WTC11 (cell line): ENCODE measurements around the gene TBCB. TPM values are rescaled to one million over a fixed set of nuclear protein-coding genes. Genes with fewer than 3 reads are reported as not detected.
A peak's percentile ranks its signal among the peaks of the same experiment; 100 is the strongest.

ENCODE experiments used
- ATAC-seq: fragments of 200-7000 bp; cut with Tn5 transposase; 2 replicates; pipeline ENCODE4 v1.10.0; 2021; ENCODE audit warnings: mild to moderate bottlenecking, moderate library complexity
- CTCF ChIA-PET: fragments of 300-600 bp; sonication (Branson Sonifier 250); formaldehyde crosslinking; loops from one replicate; lab custom pipeline; 2021; ENCODE audit warnings: antibody characterized with exemption; lab: Charles Lee
- POLR2A ChIA-PET: fragments of 350-600 bp; sonication (Branson Sonifier 250); formaldehyde crosslinking; loops from one replicate; lab custom pipeline; 2021; ENCODE audit warnings: antibody characterized with exemption; lab: Charles Lee
- DNase-seq: peaks from one replicate; pipeline ENCODE4 v3.0.0; 2021; ENCODE audit warnings: low spot score
- H3K27ac Mint-ChIP-seq: 2 replicates; pipeline ENCODE4 v1.8.0; 2021; ENCODE audit warnings: mixed read lengths
- H3K27me3 Mint-ChIP-seq: 2 replicates; pipeline ENCODE4 v1.8.0; 2021; ENCODE audit warnings: low read depth, mild to moderate bottlenecking, moderate library complexity, mixed read lengths
- H3K36me3 Mint-ChIP-seq: 2 replicates; pipeline ENCODE4 v1.8.0; 2021; ENCODE audit warnings: mixed read lengths
- H3K4me1 Mint-ChIP-seq: 2 replicates; pipeline ENCODE4 v1.8.0; 2022; ENCODE audit warnings: mixed read lengths
- H3K4me3 Mint-ChIP-seq: 2 replicates; pipeline ENCODE4 v1.8.0; 2021; ENCODE audit warnings: mild to moderate bottlenecking, moderate library complexity, mixed read lengths
- H3K9me3 Mint-ChIP-seq: 2 replicates; pipeline ENCODE4 v1.8.0; 2021; ENCODE audit warnings: mixed read lengths
- EMX1 ChIP-seq: fragments of 250-450 bp; sonication (Bioruptor Pico); IDR thresholded peaks from 2 replicates; pipeline ENCODE4 v1.8.0; 2021; ENCODE audit warnings: mild to moderate bottlenecking
- ETV6 ChIP-seq: sonication (generic); formaldehyde crosslinking; IDR thresholded peaks from 2 replicates; pipeline ENCODE4 v1.8.1; 2022; ENCODE audit warnings: mild to moderate bottlenecking, missing genetic modification reagents
- FOXP1 ChIP-seq: sonication (generic); formaldehyde crosslinking; IDR thresholded peaks from 2 replicates; pipeline ENCODE4 v1.8.0; 2022; ENCODE audit warnings: missing genetic modification reagents, mild to moderate bottlenecking, moderate library complexity, borderline replicate concordance
- GTF2I ChIP-seq: fragments of 250-450 bp; sonication (Bioruptor Pico); conservative IDR thresholded peaks from 2 replicates; pipeline ENCODE4 v1.4.0; 2021; ENCODE audit warnings: mild to moderate bottlenecking
- IRF2 ChIP-seq: sonication (generic); formaldehyde crosslinking; IDR thresholded peaks from 2 replicates; pipeline ENCODE4 v1.8.0; 2022; ENCODE audit warnings: low read depth, missing genetic modification reagents, borderline replicate concordance
- MLX ChIP-seq: sonication (generic); formaldehyde crosslinking; IDR thresholded peaks from 2 replicates; pipeline ENCODE4 v1.8.1; 2023; ENCODE audit warnings: mild to moderate bottlenecking, missing genetic modification reagents, moderate library complexity
- NFATC4 ChIP-seq: fragments of 250-450 bp; sonication (Bioruptor Pico); IDR thresholded peaks from 2 replicates; pipeline ENCODE4 v1.9.0; 2021; ENCODE audit warnings: mild to moderate bottlenecking
- NR2C2 ChIP-seq: sonication (generic); formaldehyde crosslinking; IDR thresholded peaks from 2 replicates; pipeline ENCODE4 v1.8.0; 2022; ENCODE audit warnings: mild to moderate bottlenecking, missing genetic modification reagents
- PRDM15 ChIP-seq: sonication (generic); formaldehyde crosslinking; IDR thresholded peaks from 2 replicates; pipeline ENCODE4 v1.8.0; 2022; ENCODE audit warnings: missing genetic modification reagents
- RORB ChIP-seq: fragments of 250-450 bp; sonication (Bioruptor Pico); IDR thresholded peaks from 2 replicates; pipeline ENCODE4 v1.9.0; 2021; ENCODE audit warnings: mild to moderate bottlenecking
- STAT6 ChIP-seq: sonication (generic); formaldehyde crosslinking; conservative IDR thresholded peaks from 2 replicates; pipeline ENCODE4 v1.8.1; 2023; ENCODE audit warnings: mild to moderate bottlenecking, low read depth, missing genetic modification reagents, moderate library complexity
- ZMAT4 ChIP-seq: fragments of 250-450 bp; sonication (Bioruptor Pico); IDR thresholded peaks from 2 replicates; pipeline ENCODE4 v1.9.0; 2021; ENCODE audit warnings: mild to moderate bottlenecking
- ZNF532 ChIP-seq: fragments of 250-450 bp; sonication (Bioruptor Pico); IDR thresholded peaks from 2 replicates; pipeline ENCODE4 v1.9.0; 2021; ENCODE audit warnings: mild to moderate bottlenecking, borderline replicate concordance
- ZSCAN18 ChIP-seq: fragments of 250-450 bp; sonication (Bioruptor Pico); IDR thresholded peaks from 2 replicates; pipeline ENCODE4 v2.1.2; 2022; ENCODE audit warnings: mild to moderate bottlenecking, moderate library complexity
- total RNA-seq: library from RNA; stranded (reverse); gene quantifications from 3 replicates; pipeline ENCODE4 v1.2.3, GENCODE V29; 2021

Gene TBCB
- total RNA-seq, 1 experiment from 2014 or later = 182 TPM

- TF ChIP-seq ZSCAN18 (no peak), ETV6 (CRISPR knock-in tag) (no peak), FOXP1 (CRISPR knock-in tag) (no peak)
Measured at GRCh38 chr19:36106441-36106840, 8.8 kb upstream of the TBCB start (continued).

GRCh38 chr19:36106991-36107390 lies 8.3 kb upstream of the TBCB start:
- DNase-seq (no peak), ATAC-seq (no peak)
- Mint-ChIP-seq H3K36me3 (peaks cover 12% of the 10 kb centered on the region), H3K9me3 (no peaks in the 10 kb centered on the region), H3K27ac (no peak overlapping the region), H3K27me3 (no peaks in the 10 kb centered on the region), H3K4me1 (peaks cover 13% of the 10 kb centered on the region), H3K4me3 (no peak overlapping the region)
- ChIA-PET POLR2A (no interaction called here), CTCF (no interaction called here)
- TF ChIP-seq MLX (CRISPR knock-in tag) = no peak
- 0 out of 2 replicates have a peak, but pooled peaks have one; percentile 7 for TF ChIP-seq GTF2I (CRISPR knock-in tag)

GRCh38 chr19:36108684-36109083 lies 6.6 kb upstream of the TBCB start:
- ChIA-PET CTCF (interaction anchor here (2.1 kb wide), 1 partner anchor 19 kb away, joined by 7 read pairs; no protein-coding TSS in a partner anchor), POLR2A (no interaction called here)
- Mint-ChIP-seq H3K4me1 (peaks cover 20% of the 10 kb centered on the region), H3K36me3 (peaks cover 12% of the 10 kb centered on the region), H3K27ac (peak overlapping the region; percentile 63; the same call in 1 of the 2 replicates), H3K4me3 (no peak overlapping the region), H3K9me3 (no peaks in the 10 kb centered on the region), H3K27me3 (no peaks in the 10 kb centered on the region)
- DNase-seq (no peak), ATAC-seq (no peak)
- TF ChIP-seq ZNF532 (no peak), MLX (CRISPR knock-in tag) (no peak), IRF2 (no peak), RORB (CRISPR knock-in tag) (no peak), NR2C2 (CRISPR knock-in tag) (no peak), NFATC4 (no peak), ZMAT4 (CRISPR knock-in tag) (no peak), STAT6 (CRISPR knock-in tag) (no peak), PRDM15 (CRISPR knock-in tag) (no peak), EMX1 (CRISPR knock-in tag) (no peak)
